ENCODE measurements around the gene KHNYN.

DNA sequence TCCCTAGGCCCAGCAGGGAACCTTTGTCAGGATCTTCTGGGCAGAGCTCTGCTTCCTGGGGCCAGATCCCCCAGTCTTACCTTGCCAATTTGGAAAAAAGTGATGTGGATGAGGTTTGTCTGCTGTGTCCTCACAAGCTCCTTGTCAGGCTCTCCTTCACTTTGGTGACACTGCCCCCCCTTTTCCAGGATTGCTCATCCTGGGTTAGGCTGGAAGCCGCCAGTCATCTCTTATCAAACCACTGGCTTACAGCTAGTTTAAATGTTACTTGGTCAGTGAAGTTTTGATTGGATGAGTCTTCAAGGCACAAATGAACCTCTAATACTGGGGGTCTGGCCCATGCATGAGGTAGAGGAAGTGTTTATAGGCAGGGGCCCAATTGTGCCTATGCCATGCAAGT is 15.7 kb upstream of the KHNYN start:
- no peak for TF ChIP-seq POLR2A (IDR thresholded peaks at IDR 0.05)
- TF ChIP-seq, protein P1, sequence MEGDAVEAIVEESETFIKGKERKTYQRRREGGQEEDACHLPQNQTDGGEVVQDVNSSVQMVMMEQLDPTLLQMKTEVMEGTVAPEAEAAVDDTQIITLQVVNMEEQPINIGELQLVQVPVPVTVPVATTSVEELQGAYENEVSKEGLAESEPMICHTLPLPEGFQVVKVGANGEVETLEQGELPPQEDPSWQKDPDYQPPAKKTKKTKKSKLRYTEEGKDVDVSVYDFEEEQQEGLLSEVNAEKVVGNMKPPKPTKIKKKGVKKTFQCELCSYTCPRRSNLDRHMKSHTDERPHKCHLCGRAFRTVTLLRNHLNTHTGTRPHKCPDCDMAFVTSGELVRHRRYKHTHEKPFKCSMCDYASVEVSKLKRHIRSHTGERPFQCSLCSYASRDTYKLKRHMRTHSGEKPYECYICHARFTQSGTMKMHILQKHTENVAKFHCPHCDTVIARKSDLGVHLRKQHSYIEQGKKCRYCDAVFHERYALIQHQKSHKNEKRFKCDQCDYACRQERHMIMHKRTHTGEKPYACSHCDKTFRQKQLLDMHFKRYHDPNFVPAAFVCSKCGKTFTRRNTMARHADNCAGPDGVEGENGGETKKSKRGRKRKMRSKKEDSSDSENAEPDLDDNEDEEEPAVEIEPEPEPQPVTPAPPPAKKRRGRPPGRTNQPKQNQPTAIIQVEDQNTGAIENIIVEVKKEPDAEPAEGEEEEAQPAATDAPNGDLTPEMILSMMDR (IDR thresholded peaks at IDR 0.05): no peak
